Spinal cord (tissue), 10 donors: ENCODE results near the gene TTF1. TPM values are rescaled to one million over a fixed set of nuclear protein-coding genes. Genes with fewer than 3 reads are reported as not detected.

ENCODE experiments used
- DNase-seq, 6 donors: peaks; one replicate each; pipeline versions ENCODE4 v3.0.0 to v3.0.0-alpha.2; 2013 to 2015; ENCODE audit warnings: low spot score in 6 of 6, low read depth in 4 of 6
- H3K27ac ChIP-seq: one replicate; pipeline ENCODE4 v1.5.1; 2013; ENCODE audit warnings: low read depth, low read length, control low read depth
- H3K27me3 ChIP-seq: one replicate; pipeline ENCODE4 v1.6.1; 2013; ENCODE audit warnings: low read length; ENCODE audit not compliant: control insufficient read depth, insufficient read depth
- H3K36me3 ChIP-seq: one replicate; pipeline ENCODE4 v1.6.1; 2013; ENCODE audit warnings: low read length; ENCODE audit not compliant: control insufficient read depth, insufficient read depth
- H3K4me1 ChIP-seq: one replicate; pipeline ENCODE4 v1.6.1; 2013; ENCODE audit warnings: low read length; ENCODE audit not compliant: control insufficient read depth, insufficient read depth
- H3K4me3 ChIP-seq: one replicate; pipeline ENCODE4 v1.5.1; 2013; ENCODE audit warnings: low read depth, low read length, control low read depth
- H3K9me3 ChIP-seq: one replicate; pipeline ENCODE4 v1.6.1; 2013; ENCODE audit warnings: low read length; ENCODE audit not compliant: control insufficient read depth, insufficient read depth
- WGBS: methylation state at CpG from one replicate; pipeline ENCODE4 v1.1.5; 2013; ENCODE audit warnings: missing lambda C conversion rate; ENCODE audit not compliant: insufficient coverage; 5-methylcytosine and 5-hydroxymethylcytosine counted together
- polyA plus RNA-seq, 2 donors: library from polyadenylated mRNA; unstranded; fragments of 120-200 nt; gene quantifications; one replicate each; pipeline ENCODE4 v1.2.1, GENCODE V29; 2013; ENCODE audit not compliant: insufficient read length in 2 of 2
- total RNA-seq, 2 donors: library from RNA; depleted of rRNA in 1 of 2; stranded (reverse); fragments of 120-200 nt in 1 of 2; fragments of >200 nt in 1 of 2; gene quantifications; one replicate each; pipeline versions ENCODE4 v1.2.3 to v1.2.4, GENCODE V29; 2013 to 2014
- donor health status: healthy.

The TTF1 gene
- total and polyA plus RNA-seq, 4 donors: 11.1 to 14.5 (median 12.7) TPM

GRCh38 chr9:132415181-132415580 lies 8.5 kb upstream of the TTF1 start:
- H3K27ac ChIP-seq: no peak overlapping the region
- H3K36me3 ChIP-seq: no peaks in the 10 kb centered on the region
- H3K4me1 ChIP-seq: peaks cover 12% of the 10 kb centered on the region
- no peak for DNase-seq
- H3K4me3 ChIP-seq: no peak overlapping the region
- 28% methylated on average over 12 of the region's 12 CpGs for WGBS
- no peaks in the 10 kb centered on the region for H3K9me3 ChIP-seq
- peaks cover 79% of the 10 kb centered on the region for H3K27me3 ChIP-seq

GRCh38 chr9:132414731-132415130 lies 8.1 kb upstream of the TTF1 start:
- Histone ChIP-seq H3K9me3 (no peaks in the 10 kb centered on the region), H3K27me3 (peaks cover 82% of the 10 kb centered on the region), H3K36me3 (no peaks in the 10 kb centered on the region), H3K27ac (no peak overlapping the region), H3K4me3 (no peak overlapping the region), H3K4me1 (peaks cover 14% of the 10 kb centered on the region)
- DNase-seq: peak in 1 of 6 donors; percentile 73
- WGBS: no CpG with 5 or more reads among the region's 7 CpGs

- Histone ChIP-seq H3K4me3 (no peak overlapping the region), H3K4me1 (peaks cover 17% of the 10 kb centered on the region), H3K9me3 (no peaks in the 10 kb centered on the region), H3K27me3 (peaks cover 83% of the 10 kb centered on the region), H3K36me3 (no peaks in the 10 kb centered on the region), H3K27ac (no peak overlapping the region)
- no peak for DNase-seq
- 80% methylated on average over 1 of the region's 5 CpGs for WGBS
Observed at GRCh38 chr9:132413926-132414325, 7.3 kb upstream of the TTF1 start.

GRCh38 chr9:132412089-132412488 lies 5.4 kb upstream of the TTF1 start:
- DNase-seq: peak in 3 of 6 donors; percentile 18 to 84 (median 58)
- 4% methylated on average over 5 of the region's 8 CpGs for WGBS
- peaks cover 65% of the 10 kb centered on the region for H3K27me3 ChIP-seq

GRCh38 chr9:132411091-132411508 lies 4.5 kb upstream of the TTF1 start:
- Histone ChIP-seq H3K36me3 (no peaks in the 10 kb centered on the region), H3K27ac (no peak overlapping the region), H3K27me3 (peaks cover 65% of the 10 kb centered on the region), H3K4me3 (no peak overlapping the region), H3K4me1 (peaks cover 21% of the 10 kb centered on the region), H3K9me3 (no peaks in the 10 kb centered on the region)
- peak in 3 of 6 donors; percentile 33 to 89 (median 58) for DNase-seq
- 1% methylated on average over 17 of the region's 20 CpGs for WGBS

More at GRCh38 chr9:132412089-132412488, 5.4 kb upstream of the TTF1 start:
- Histone ChIP-seq H3K9me3 (no peaks in the 10 kb centered on the region), H3K27ac (no peak overlapping the region), H3K4me3 (no peak overlapping the region), H3K4me1 (peaks cover 17% of the 10 kb centered on the region), H3K36me3 (no peaks in the 10 kb centered on the region)

- Histone ChIP-seq H3K27me3 (peaks cover 64% of the 10 kb centered on the region), H3K9me3 (no peaks in the 10 kb centered on the region), H3K27ac (no peak overlapping the region), H3K36me3 (no peaks in the 10 kb centered on the region), H3K4me1 (peaks cover 25% of the 10 kb centered on the region), H3K4me3 (no peak overlapping the region)
- DNase-seq: no peak
- 13% methylated on average over 19 of the region's 19 CpGs for WGBS
Observed at GRCh38 chr9:132410642-132411041, 4.0 kb upstream of the TTF1 start.

- no peak within 1 kb of the TSS for H3K27ac ChIP-seq
- H3K4me3 ChIP-seq: peak within 1 kb of the TSS; percentile 40
- peaks cover 30% of the 10 kb centered on the region for H3K4me1 ChIP-seq
- H3K9me3 ChIP-seq: no peaks in the 10 kb centered on the region
- H3K27me3 ChIP-seq: peaks cover 58% of the 10 kb centered on the region
- DNase-seq: peak in 3 of 6 donors; percentile 31 to 79 (median 70)
- WGBS: under 1% methylated on average over 69 of the region's 69 CpGs
- no peaks in the 10 kb centered on the region for H3K36me3 ChIP-seq
Observed at GRCh38 chr9:132409828-132410528, 3.3 kb upstream of the TTF1 start, which contains the start of gene CFAP77. Gene CFAP77, plus strand, starts transcription at chr9:132410211. Its CDS starts 61 bp downstream, at chr9:132410272.

GRCh38 chr9:132408521-132408920 lies 1.9 kb upstream of the TTF1 start:
- Histone ChIP-seq H3K4me3 (no peak overlapping the region), H3K9me3 (no peaks in the 10 kb centered on the region), H3K36me3 (no peaks in the 10 kb centered on the region), H3K27me3 (peaks cover 43% of the 10 kb centered on the region), H3K27ac (no peak overlapping the region), H3K4me1 (peaks cover 30% of the 10 kb centered on the region)
- 79% methylated on average over 6 of the region's 8 CpGs for WGBS
- DNase-seq: no peak

- DNase-seq: no peak
- peaks cover 32% of the 10 kb centered on the region for H3K27me3 ChIP-seq
- H3K27ac ChIP-seq: no peak overlapping the region
- peaks cover 30% of the 10 kb centered on the region for H3K4me1 ChIP-seq
- H3K4me3 ChIP-seq: peak overlapping the region; percentile 75
- H3K9me3 ChIP-seq: no peaks in the 10 kb centered on the region
- 68% methylated on average over 2 of the region's 2 CpGs for WGBS
- H3K36me3 ChIP-seq: peaks cover 7% of the 10 kb centered on the region
Observed at GRCh38 chr9:132407196-132407595, 556 bp upstream of the TTF1 start.
